RWPE1 (cell line): Measurements from ENCODE around the gene POLR2H.
A peak's percentile ranks its signal among the peaks of the same experiment; 100 is the strongest.

Experiments used
- CTCF ChIA-PET: fragments of 350-600 bp; sonication (Branson Sonifier 250); formaldehyde crosslinking; extraction: SDS; loops from one replicate; lab custom pipeline; 2021; lab: Yijun Ruan, JAX
- POLR2A ChIA-PET: fragments of 400-600 bp; formaldehyde crosslinking; extraction: SDS; loops from one replicate; lab custom pipeline; 2020; ENCODE audit warnings: antibody characterized with exemption; ENCODE audit not compliant: low non-redundant PET; lab: Yijun Ruan, JAX
- DNase-seq: peaks from one replicate; pipeline ENCODE4 v3.0.0; 2012; ENCODE audit warnings: low spot score
- H3K27ac ChIP-seq: fragments of 450-650 bp; 2 replicates; pipeline ENCODE4 v1.5.1; 2017
- CTCF ChIP-seq: fragments of 450-650 bp; conservative IDR thresholded peaks from 2 replicates; pipeline ENCODE4 v1.5.1; 2017; ENCODE audit warnings: low read depth, mild to moderate bottlenecking

The POLR2H gene

DNA sequence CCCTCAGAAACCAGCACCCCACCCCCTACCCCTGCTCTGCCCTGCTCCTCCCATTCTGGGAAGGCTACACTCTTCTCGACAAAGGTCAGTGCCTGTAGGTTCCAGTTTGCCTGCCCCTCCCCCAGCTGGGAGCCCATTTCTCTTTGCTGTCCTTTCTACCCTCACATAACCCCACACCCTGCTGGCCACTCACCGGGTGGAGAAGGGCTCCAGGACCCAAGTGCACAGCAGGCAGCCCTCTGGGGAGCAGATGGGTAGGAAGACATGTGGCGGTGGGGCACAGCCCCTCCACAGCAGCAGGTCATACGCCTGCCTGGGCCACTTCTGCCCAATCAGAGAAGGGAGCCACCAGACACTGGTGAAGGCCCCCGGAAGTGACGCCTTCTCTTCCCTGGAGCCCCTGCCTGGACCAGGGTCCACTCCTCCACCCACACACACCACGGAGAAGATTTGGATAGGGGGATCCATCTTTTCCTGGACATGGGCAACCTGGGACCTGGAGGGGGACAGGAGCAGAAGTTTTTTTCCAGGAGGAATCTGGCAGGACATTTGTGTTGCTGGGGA, 16.5 kb downstream of the POLR2H start, which contains the start of gene THPO:
THPO (minus strand) TSS at position 326 of the 564 bp plus-strand sequence. CDS start 1,948 bp downstream, outside the sequence.
- ChIA-PET CTCF (interaction anchor here (1.1 to 1.2 kb wide), 2 partner anchors 136 to 164 kb away, joined by 4 read pairs; no protein-coding TSS in a partner anchor), POLR2A (no interaction called here)
- DNase-seq = no peak
- TF ChIP-seq CTCF = no peak
- no peak within 1 kb of the TSS for H3K27ac ChIP-seq

- ChIA-PET CTCF (interaction anchor here (0.8 to 1.2 kb wide), 4 partner anchors 90 to 163 kb away, joined by 3 to 4 read pairs (median 4); no protein-coding TSS in a partner anchor), POLR2A (no interaction called here)
- no peak overlapping the region for H3K27ac ChIP-seq
- DNase-seq = no peak
- no peak for TF ChIP-seq CTCF
Measured at GRCh38 chr3:184378651-184379357, 17.3 kb downstream of the POLR2H start.

DNA sequence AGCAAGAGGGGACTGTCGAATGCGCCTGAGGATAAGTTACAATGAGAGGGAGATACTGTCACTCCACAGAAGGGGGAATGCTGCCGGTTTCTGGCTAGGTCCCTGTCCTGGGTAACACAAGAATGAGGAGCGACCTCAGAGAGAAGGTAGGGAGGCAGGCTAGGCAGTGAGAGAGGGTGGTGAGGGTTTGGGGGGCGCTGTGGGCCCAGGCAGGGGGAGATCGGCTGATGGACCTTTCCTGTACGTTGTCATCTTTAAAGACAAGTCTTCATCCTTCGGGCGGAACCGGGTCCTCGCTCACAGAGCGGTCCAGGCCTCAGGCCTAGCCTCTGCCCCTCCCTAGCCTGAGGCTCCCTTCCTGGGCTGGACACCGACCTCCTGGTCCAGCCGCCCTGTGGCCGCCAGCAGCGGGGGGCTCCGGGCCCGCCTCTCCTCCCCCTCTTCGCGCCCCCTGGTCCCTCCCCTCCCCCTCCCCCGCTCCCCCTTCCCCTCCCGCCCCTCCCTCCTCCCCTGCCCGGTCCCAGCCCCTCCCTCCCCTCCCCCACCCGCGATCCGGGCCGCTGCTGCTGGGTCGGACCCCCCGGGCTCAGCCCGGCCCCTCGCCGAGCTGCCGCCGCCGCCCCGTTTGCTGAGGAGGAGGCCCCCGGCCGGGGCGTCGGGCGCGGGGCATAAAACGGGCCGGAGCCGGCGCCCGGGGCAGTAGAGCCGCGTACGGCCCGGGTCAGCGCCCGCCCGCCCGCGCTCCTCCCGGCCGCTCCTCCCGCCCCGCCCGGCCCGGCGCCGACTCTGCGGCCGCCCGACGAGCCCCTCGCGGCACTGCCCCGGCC, 18.1 kb downstream of the POLR2H start, which contains the start of gene CHRD:
CHRD (plus strand) TSS at position 697 of the 827 bp plus-strand sequence. CDS start 265 bp downstream, outside the sequence.
- TF ChIP-seq CTCF = no peak
- ChIA-PET CTCF (interaction anchor here (0.9 to 2.3 kb wide), 3 partner anchors 89 to 162 kb away, joined by 3 to 8 read pairs (median 4); no protein-coding TSS in a partner anchor), POLR2A (no interaction called here)
- no peak for DNase-seq
- no peak within 1 kb of the TSS for H3K27ac ChIP-seq

DNA sequence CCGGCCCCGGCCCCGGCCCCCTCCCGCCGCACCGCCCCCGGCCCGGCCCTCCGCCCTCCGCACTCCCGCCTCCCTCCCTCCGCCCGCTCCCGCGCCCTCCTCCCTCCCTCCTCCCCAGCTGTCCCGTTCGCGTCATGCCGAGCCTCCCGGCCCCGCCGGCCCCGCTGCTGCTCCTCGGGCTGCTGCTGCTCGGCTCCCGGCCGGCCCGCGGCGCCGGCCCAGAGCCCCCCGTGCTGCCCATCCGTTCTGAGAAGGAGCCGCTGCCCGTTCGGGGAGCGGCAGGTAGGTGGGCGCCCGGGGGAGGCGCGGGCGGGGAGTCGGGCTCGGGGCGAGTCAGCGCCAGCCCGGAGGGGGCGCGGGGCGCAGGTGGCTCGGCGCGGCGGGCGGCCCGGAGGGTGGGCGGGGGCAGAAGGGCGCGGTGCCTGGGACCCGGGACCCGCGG, 18.7 kb downstream of the POLR2H start:
- POLR2A ChIA-PET = no interaction called here
- no peak overlapping the region for H3K27ac ChIP-seq
- no peak for TF ChIP-seq CTCF
- DNase-seq = peak; percentile 54
- CTCF ChIA-PET = interaction anchor here (1.3 to 2.3 kb wide), 2 partner anchors 9 to 133 kb away, joined by 7 to 8 read pairs; no protein-coding TSS in a partner anchor

- no peak for TF ChIP-seq CTCF
- ChIA-PET CTCF (interaction anchor here (1.3 to 2.3 kb wide), 2 partner anchors 9 to 133 kb away, joined by 7 to 8 read pairs; no protein-coding TSS in a partner anchor), POLR2A (no interaction called here)
- no peak overlapping the region for H3K27ac ChIP-seq
- no peak for DNase-seq
Measured at GRCh38 chr3:184380627-184381260, 19.2 kb downstream of the POLR2H start.
